HG03521 (cell line): ENCODE results near the gene ZNF865.

Source experiments
- ATAC-seq: cut with Tn5 transposase; IDR thresholded peaks from one replicate; pipeline ENCODE4 v1.9.1; 2021; ENCODE audit warnings: mild to moderate bottlenecking, moderate library complexity; ENCODE audit not compliant: unreplicated experiment

ZNF865 gene

DNA sequence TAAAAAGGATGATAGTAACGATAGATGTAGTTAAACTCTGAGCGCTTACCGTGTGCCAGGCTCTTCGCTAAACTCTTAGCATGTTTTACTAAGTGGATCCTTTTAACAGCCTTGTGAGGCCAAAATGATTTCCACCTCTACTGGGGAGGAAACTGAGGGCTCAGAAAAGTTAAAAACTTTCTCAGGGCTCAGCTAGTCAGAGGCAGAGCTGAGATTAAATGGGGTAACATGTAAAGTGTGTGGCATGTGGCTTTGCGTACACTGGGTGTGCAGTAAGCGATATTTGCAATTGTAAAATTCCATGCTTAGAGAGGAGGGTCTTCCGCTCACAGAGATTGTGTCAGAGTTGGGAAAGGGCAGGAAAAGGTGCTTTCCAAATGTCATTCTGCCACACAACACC, 51.1 kb downstream of the ZNF865 start:
- no peak for ATAC-seq

DNA sequence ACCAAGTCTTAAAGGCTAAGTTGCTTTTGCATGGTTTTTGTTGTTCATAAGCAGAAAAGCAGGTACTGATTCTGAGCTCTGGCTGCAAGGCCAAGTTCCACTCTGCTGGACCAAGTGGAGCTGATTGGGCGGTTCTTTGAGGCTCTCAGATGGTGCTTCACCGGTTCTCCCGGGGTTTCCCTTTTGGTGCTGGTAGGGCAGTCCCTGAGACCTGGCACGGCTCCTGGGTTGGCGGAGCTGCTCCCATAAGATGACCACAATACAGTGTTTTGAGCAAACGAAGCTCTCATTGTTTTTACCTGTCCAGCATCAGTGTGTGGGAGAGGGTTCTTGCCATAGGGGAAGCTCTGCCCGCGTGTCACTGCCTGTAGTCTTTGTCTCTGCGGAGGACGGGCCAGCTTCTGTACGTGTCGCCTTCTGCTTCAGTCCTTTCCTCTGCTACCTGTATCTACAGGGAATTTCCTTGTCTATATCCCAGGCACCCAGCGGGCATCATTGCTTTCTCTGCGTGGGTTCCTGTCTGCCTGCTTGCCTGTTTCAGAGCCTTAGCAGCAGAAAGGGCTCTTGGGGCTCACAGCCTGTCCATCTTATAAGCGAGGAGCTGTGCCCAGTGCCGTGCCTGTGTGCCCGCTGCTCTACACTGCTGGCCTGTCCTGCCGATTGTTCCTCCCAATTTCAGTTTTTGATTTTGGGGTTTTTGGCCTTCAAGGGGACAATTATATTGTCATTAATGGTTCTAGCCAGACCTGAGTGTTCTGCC, 51.7 kb downstream of the ZNF865 start:
- no peak for ATAC-seq

DNA sequence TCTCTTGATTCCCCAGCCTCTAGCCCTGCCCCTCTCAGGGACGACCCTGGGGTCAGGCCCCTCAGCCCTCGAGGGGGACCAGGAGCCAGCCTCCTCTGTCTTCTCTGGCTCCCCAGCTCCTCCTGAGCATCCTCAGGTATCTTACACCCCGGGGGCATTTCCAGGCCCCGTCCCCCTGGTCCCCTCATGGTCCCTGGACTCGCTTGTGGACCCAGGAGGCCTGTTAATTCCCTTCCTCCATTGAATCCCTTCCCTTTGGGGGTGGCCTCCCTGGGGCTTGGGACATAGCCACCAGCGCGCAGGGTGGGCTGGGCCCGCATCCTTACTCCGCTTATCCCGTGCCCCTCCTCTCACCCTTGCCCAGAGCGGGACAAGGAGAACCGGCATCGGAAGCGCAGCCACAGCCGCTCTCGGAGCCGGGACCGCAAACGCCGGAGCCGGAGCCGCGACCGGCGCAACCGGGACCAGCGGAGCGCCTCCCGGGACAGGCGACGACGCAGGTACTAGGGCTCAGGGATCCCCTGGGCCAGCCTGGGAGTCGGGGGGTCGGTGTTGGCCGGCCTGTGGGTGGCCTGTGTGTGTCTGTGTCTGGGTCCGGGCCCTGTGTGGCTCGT, 53.5 kb downstream of the ZNF865 start:
- no peak for ATAC-seq

DNA sequence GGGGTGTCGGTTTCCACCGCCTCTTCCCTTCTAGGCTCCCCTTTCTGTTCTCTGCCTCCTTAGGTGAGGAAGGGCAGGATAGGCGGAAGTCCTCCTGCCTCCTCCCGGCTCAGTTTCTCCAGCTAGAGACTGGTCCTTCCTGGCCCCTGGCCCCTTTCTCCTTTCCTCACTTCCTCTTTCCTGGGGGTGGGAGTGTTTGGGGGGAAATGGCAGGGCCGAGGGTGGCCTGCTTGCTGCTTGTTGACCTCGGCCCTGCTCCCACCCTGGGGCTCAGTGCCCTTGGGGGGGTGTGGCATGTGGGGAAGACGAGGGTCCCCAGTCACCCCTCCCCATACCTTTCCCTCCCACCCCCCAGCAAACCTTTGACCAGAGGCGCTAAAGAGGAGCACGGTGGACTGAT, 54.4 kb downstream of the ZNF865 start:
- no peak for ATAC-seq

DNA sequence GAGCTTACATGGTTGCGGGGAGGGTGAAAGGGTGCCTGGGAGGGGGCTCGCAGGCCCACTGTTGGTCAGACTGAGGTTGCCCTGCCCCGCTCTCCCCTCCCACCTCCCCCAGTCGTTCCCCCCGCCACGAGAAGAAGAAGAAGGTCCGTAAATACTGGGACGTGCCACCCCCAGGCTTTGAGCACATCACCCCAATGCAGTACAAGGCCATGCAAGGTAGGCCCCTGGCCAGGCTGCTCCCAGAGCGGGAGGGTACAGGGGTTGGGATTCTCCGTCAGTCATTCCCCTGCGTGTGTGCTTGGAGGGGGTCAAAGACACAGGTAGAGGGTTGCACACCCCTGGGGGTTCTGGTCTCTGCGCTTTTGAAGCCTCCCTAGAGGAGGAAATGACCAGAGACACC, 55.0 kb downstream of the ZNF865 start:
- no peak for ATAC-seq

DNA sequence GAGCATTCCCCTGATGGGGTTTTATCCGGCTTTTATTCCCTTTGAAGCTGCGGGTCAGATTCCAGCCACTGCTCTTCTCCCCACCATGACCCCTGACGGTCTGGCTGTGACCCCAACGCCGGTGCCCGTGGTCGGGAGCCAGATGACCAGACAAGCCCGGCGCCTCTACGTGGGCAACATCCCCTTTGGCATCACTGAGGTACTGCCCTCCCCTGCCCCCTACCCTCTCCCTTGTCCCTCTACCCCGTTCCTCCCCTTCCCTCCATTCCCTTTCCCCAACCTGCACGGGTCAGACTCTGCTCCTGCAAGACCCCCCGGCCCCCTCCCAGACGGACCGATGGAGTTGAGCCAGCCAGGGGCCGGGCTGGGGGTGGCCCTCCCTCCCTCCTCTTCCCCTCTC, 55.5 kb downstream of the ZNF865 start:
- ATAC-seq: no peak

DNA sequence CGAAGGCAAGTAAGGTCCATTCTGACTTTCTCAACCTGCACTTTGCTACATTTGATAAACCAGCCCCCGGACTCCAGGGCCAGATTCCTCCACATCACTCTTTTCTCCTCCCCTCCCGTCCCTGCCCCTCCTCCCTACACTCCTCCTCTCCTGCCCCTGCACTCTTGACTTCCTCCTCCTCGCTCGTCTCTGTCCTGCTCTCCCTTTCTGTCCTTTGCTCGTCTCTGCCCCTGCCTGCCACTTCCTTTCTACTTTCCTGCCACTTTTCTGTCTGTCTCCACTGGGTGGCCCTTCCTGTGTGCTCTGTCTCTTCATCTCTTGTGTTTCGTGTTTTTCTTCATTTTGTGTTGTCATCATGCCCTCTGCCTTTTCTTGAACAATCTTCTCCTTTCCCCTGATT, 56.4 kb downstream of the ZNF865 start:
- ATAC-seq: no peak

DNA sequence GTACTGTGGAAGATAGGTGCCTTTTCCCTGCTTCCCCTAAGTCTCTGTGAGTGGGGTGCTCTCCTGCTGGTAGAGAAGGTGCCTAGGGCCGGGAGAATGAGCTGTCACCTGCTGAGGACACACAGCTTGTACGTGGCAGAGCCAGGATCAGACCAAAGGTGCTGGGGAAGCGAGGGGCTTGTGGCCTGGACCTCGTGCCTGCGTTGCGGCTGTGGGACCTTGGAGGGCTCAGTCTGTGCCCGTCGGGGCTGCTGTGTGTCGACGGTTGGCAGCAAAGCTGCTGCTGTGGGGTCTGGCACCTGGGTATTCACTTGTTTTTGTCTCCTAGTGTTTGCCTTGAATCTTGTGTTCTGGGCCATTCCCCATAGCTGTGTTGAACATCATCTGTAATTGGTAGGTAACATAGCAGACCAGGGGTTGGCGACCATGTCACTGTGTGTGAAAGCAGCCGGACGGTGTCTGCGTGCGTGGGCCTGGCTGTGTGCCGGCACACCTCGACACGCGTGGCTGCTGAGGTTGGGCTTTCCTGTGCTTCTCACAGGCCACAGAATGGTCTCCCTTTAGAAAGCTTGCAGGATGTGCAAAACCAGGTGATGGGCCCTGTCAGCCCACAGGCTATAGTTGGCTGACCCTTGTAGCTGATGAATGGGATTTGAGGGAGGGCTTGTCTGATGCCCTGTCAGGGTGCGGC, 58.5 kb downstream of the ZNF865 start:
- ATAC-seq: no peak

DNA sequence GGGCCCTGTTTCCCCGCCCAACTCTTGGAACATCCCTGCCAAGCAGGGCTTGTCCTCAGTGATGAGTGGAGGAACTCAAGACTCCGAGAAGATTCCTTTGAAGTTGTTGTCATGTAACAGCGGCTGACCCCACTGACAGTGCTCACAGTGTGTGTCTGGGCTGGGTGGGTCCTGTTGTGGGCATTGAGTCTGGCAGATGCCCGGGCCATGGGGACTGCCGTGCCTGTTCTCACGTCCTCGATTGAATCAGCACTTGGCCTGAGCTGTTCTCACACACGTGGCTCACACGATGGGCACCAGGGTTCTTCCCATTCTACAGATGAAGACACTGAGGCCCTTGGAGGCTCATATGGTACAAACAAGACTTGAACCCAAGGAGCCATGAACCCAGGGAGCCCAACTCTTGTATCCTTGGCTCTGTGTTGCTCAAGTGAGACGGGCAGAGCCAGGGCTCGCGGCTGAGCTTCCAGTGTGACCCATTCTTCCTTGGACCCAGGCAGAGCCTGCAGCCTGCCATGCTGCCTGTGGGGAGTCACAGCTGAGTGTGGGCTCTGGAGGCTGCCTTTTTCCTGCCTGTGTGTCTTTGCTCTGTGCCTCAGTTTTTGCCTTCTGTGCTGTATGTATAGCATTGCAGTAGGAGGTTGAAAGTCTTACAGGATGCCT, 61.0 kb downstream of the ZNF865 start:
- ATAC-seq: no peak
